Liver (tissue), 3 donors: ENCODE data around the gene RAB41.

Source experiments
- FOXA2 ChIP-seq: IDR thresholded peaks from 2 replicates; pipeline ENCODE4 v1.6.1; 2016; ENCODE audit warnings: antibody characterized with exemption
- SP1 ChIP-seq: IDR thresholded peaks from 2 replicates; pipeline ENCODE4 v1.6.1; 2018; ENCODE audit warnings: antibody characterized with exemption, mild to moderate bottlenecking
- TAF1 ChIP-seq: conservative IDR thresholded peaks from 2 replicates; pipeline ENCODE4 v1.6.1; 2016; ENCODE audit warnings: antibody characterized with exemption, mild to moderate bottlenecking
- TF ChIP-seq, protein P1 (sequence below): fragments of 150-350 bp; IDR thresholded peaks from 2 replicates; pipeline ENCODE4 v1.5.1; 2017; ENCODE audit warnings: improper control_type of control experiment, low read depth, low read length; ENCODE audit not compliant: missing input control
- donor health status: healthy.
- donor health status: healthy.

DNA sequence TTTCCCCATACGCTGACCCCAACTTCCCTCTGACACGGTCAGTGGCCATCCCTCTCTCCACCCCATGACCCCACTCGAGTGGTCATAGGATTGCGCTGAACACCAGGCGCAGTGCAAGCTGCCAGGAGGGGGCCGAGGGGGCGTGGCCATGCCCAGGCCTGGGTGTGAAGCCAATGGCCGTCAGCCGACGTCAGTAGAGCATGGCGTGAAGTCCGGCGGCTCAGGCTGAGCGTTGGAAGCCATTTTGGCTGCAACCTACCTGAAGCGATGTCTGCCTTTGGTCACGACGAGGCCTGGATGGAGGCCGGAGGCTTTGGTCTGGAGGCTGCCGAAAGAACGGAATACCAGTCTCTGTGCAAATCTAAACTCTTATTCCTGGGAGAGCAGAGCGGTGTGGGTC lies at the start of gene RAB41:
- TF ChIP-seq, protein P1, sequence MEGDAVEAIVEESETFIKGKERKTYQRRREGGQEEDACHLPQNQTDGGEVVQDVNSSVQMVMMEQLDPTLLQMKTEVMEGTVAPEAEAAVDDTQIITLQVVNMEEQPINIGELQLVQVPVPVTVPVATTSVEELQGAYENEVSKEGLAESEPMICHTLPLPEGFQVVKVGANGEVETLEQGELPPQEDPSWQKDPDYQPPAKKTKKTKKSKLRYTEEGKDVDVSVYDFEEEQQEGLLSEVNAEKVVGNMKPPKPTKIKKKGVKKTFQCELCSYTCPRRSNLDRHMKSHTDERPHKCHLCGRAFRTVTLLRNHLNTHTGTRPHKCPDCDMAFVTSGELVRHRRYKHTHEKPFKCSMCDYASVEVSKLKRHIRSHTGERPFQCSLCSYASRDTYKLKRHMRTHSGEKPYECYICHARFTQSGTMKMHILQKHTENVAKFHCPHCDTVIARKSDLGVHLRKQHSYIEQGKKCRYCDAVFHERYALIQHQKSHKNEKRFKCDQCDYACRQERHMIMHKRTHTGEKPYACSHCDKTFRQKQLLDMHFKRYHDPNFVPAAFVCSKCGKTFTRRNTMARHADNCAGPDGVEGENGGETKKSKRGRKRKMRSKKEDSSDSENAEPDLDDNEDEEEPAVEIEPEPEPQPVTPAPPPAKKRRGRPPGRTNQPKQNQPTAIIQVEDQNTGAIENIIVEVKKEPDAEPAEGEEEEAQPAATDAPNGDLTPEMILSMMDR = no peak
- TF ChIP-seq FOXA2 (no peak), TAF1 (no peak), SP1 (no peak)
